SK-N-MC (cell line): ENCODE data around the gene CEBPE.

ENCODE experiments used
- DNase-seq: peaks from one replicate; pipeline ENCODE4 v3.0.0-alpha.2; 2011; ENCODE audit warnings: low read depth, low spot score
- H3K27ac ChIP-seq: fragments of 200-600 bp; sonication (generic); 2 replicates; pipeline ENCODE4 v1.5.1; 2016; ENCODE audit warnings: mixed run types
- H3K36me3 ChIP-seq: fragments of 200-600 bp; sonication (generic); 2 replicates; pipeline ENCODE4 v1.6.1; 2017; ENCODE audit warnings: antibody characterized with exemption, low read length, mixed read lengths; ENCODE audit not compliant: insufficient read depth
- H3K4me3 ChIP-seq: fragments of 200-600 bp; sonication (generic); 2 replicates; pipeline ENCODE4 v1.5.1; 2016
- H3K9ac ChIP-seq: fragments of 200-600 bp; sonication (generic); 2 replicates; pipeline ENCODE4 v1.8.0; 2017; ENCODE audit warnings: mixed run types, mixed read lengths; ENCODE audit not compliant: insufficient read length
- H3K9me3 ChIP-seq: fragments of 200-600 bp; sonication (generic); 2 replicates; pipeline ENCODE4 v1.6.1; 2017; ENCODE audit warnings: low read depth, mild to moderate bottlenecking, antibody characterized with exemption, low read length, moderate library complexity, mixed read lengths
- EZH2 ChIP-seq: fragments of 200-600 bp; sonication (generic); IDR thresholded peaks from one replicate; pipeline ENCODE4 v1.6.1; 2017; ENCODE audit warnings: antibody characterized with exemption
- FOXP2 ChIP-seq: optimal IDR thresholded peaks from 2 replicates; pipeline ENCODE3; 2011; ENCODE audit warnings: mild to moderate bottlenecking, moderate library complexity; ENCODE audit not compliant: insufficient read depth; ENCODE audit errors: extremely low read length, control extremely low read depth
- POLR2AphosphoS5 ChIP-seq: IDR thresholded peaks from 2 replicates; pipeline ENCODE4 v1.6.1; 2012; ENCODE audit warnings: mild to moderate bottlenecking, low read depth, low read length, borderline replicate concordance

Gene CEBPE

GRCh38 chr14:23147676-23148075, 28.6 kb upstream of the CEBPE start:
- H3K9ac ChIP-seq, result no peak overlapping the region
- peaks cover 33% of the 10 kb centered on the region for H3K36me3 ChIP-seq
- no peak for TF ChIP-seq EZH2
- TF ChIP-seq POLR2AphosphoS5, result no peak
- TF ChIP-seq FOXP2, result no peak
- H3K27ac ChIP-seq, result no peak overlapping the region
- H3K9me3 ChIP-seq, result no peaks in the 10 kb centered on the region
- no peak for DNase-seq
- H3K4me3 ChIP-seq, result no peak overlapping the region

DNA sequence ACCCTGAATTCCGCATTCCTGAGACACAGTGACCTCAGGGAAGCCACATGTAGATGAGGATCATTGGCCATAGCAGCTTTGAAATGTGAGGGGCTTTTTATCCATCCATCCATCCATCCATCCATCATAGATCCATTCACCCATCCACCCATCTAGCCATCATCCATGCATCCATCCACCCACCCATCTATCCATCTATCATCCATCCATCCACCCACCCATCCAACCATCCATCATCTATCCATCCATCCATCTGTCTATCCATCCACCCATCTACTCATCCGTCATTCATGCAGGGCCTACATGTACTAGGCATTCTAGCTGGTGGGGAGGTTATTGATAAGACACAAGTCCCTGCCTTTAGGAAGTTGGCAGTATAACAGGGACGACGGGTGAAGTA, 27.9 kb upstream of the CEBPE start:
- no peak overlapping the region for H3K27ac ChIP-seq
- H3K9me3 ChIP-seq, result no peaks in the 10 kb centered on the region
- H3K9ac ChIP-seq, result no peak overlapping the region
- no peak for DNase-seq
- peaks cover 33% of the 10 kb centered on the region for H3K36me3 ChIP-seq
- no peak overlapping the region for H3K4me3 ChIP-seq
- no peak for TF ChIP-seq FOXP2
- TF ChIP-seq POLR2AphosphoS5, result no peak
- no peak for TF ChIP-seq EZH2

GRCh38 chr14:23146351-23146910, 27.4 kb upstream of the CEBPE start:
- TF ChIP-seq EZH2 (no peak), POLR2AphosphoS5 (no peak), FOXP2 (no peak)
- Histone ChIP-seq H3K9ac (no peak overlapping the region), H3K4me3 (no peak overlapping the region), H3K36me3 (peaks cover 33% of the 10 kb centered on the region), H3K27ac (peak overlapping the region; percentile 64; the same call in 1 of the 2 replicates), H3K9me3 (no peaks in the 10 kb centered on the region)
- no peak for DNase-seq

DNA sequence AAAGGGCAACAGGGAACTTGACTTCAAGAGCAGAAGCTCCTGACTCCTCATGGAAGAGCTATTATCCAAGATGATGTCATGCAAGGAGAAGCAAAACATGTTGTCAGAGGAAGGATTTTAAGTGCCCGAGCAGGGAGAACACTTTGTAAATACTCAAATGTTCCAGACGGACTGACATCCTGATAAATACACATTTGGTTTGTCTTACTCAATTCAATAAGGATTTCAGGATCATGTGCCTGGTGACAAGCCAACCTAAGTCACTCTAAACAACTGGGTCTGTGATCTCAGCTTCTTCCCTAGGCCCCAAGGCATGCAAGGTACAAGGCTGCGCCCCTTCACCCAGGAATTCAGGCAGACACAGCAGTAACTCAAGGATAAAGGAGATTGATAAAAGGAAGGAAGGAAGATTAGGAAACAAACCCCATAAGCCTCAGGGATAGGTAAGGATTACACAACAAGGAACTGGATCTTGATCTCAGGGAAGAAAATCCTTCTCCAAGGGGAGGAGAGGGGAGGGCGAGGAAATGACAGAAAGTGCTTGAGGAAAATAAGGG, 26.8 kb upstream of the CEBPE start:
- peaks cover 30% of the 10 kb centered on the region for H3K36me3 ChIP-seq
- H3K9me3 ChIP-seq, result no peaks in the 10 kb centered on the region
- no peak overlapping the region for H3K4me3 ChIP-seq
- no peak overlapping the region for H3K9ac ChIP-seq
- H3K27ac ChIP-seq, result peak overlapping the region; percentile 64
- TF ChIP-seq POLR2AphosphoS5 (no peak), FOXP2 (no peak), EZH2 (no peak)
- no peak for DNase-seq

DNA sequence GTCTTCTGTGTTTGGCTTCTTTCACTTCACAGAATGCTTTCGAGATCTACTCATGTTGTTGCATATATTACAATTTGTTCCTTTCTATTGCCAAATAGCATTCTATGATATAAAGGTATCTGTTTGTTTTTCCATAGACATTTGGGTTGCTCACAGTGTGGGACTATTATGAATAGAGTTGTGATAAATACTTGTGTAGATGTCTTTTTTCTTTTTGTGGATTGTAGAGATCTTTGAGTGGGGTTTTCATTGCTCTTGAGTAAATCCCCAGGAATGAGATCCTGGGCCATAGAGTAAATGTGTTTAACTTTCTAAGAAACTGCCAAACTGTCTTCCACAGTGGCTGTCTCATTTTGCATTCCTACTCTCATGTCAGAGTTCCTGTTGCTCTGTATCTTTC, 24.9 kb upstream of the CEBPE start:
- Histone ChIP-seq H3K27ac (peak overlapping the region; percentile 100), H3K9me3 (no peaks in the 10 kb centered on the region), H3K9ac (no peak overlapping the region), H3K36me3 (peaks cover 37% of the 10 kb centered on the region), H3K4me3 (no peak overlapping the region; the same call in 1 of the 2 replicates)
- no peak for DNase-seq
- TF ChIP-seq FOXP2 (no peak), EZH2 (no peak), POLR2AphosphoS5 (no peak)

DNA sequence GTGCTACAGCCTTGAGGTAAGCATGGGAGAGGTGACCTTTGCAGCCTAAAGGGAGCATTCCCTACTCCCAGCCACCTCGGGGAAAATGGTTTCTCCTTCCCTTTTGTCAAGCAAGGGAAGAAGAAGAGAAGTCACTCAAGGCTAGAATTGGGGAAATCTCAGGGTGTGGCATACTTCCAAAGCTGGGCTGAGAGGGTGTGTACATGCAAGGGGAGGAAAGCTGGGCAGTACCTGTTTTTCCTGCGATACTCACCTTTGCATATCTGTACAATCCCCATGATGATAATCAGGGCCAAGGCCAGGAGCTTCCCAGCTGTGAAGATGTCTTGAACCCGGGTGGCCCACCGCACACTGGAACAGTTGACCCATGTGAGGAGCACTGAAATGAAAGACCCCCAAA, 23.8 kb upstream of the CEBPE start:
- H3K9ac ChIP-seq, result no peak overlapping the region
- H3K36me3 ChIP-seq, result peaks cover 38% of the 10 kb centered on the region

DNA sequence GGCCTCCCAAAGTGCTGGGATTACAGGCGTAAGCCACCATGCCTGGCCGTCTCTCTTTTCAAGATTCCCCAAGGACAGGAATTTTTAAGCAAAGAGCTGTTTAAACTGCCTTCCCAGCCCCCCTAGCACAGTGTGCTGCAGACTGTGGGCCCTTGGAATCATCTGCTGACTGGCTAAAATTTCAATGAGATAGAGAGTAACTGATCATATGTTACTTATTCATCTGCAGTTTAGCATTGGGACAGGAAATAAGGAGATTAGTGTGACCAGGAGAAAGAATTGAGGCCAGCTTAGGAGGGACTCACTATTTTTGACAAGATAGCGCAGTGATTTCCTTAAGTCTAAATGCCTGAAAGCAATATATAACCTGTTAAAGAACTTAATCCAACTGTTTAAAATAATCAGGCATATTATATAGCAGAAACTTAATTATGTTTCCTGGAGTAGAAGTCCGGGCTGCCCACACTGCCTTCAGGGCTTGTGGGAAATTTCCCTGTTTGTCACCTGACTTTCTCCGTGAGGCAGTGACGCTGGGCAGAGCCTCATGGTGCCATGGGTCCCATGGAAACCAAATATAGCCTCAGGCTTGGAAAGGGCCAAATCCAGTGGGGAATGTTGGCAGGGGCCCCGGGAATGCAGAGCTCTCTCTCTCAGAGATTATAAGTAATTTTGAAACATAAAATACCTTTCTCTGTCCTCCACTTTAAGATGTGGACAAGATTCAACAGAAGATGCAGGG, 22.8 kb upstream of the CEBPE start:
- TF ChIP-seq EZH2 (no peak), POLR2AphosphoS5 (peak; percentile 32; the same call in 1 of the 2 replicates), FOXP2 (no peak)

More for the DNA sequence above, 23.8 kb upstream of the CEBPE start:
- no peak for DNase-seq
- H3K9me3 ChIP-seq, result no peaks in the 10 kb centered on the region
- TF ChIP-seq EZH2 (no peak), FOXP2 (no peak), POLR2AphosphoS5 (no peak)
- H3K4me3 ChIP-seq, result peak overlapping the region; percentile 70; the same call in 1 of the 2 replicates
- H3K27ac ChIP-seq, result peak overlapping the region; percentile 100

DNA sequence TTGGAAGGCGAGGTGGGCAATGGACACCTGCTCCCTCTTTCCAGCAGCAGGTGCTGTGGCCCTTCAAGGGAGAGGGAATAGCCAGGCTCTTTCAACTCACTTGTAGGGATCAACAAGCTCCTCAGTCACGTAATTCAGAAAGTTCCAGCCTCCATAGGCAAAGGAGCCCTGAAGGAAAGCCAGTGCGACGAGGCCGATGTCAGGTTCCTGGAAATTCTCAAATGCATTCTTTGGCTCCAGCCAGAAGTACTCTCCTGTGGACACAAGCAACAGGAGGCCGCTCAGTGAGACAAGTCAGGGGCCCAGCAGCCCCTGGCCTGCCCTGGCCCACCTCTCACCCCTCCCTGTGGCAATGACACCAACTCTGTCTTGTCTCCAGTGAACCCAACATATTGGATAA, 21.3 kb upstream of the CEBPE start:
- TF ChIP-seq FOXP2 (no peak), POLR2AphosphoS5 (no peak), EZH2 (no peak)
- Histone ChIP-seq H3K9me3 (no peaks in the 10 kb centered on the region), H3K4me3 (no peak overlapping the region), H3K9ac (no peak overlapping the region), H3K27ac (0 out of 2 replicates have a peak overlapping the region, but pooled peaks have one; percentile 100), H3K36me3 (peaks cover 48% of the 10 kb centered on the region)
- DNase-seq, result no peak

More for the DNA sequence above, 22.8 kb upstream of the CEBPE start:
- H3K9ac ChIP-seq, result peak overlapping the region; percentile 65
- H3K9me3 ChIP-seq, result no peaks in the 10 kb centered on the region
- H3K36me3 ChIP-seq, result peaks cover 39% of the 10 kb centered on the region
- DNase-seq, result peak; percentile 84
- H3K4me3 ChIP-seq, result peak overlapping the region; percentile 70
- H3K27ac ChIP-seq, result peak overlapping the region; percentile 100
